ENCODE measurements around the gene BTF3. TPM values are rescaled to one million over a fixed set of nuclear protein-coding genes. Genes with fewer than 3 reads are reported as not detected.
A peak's percentile ranks its signal among the peaks of the same experiment; 100 is the strongest.
"Not testable (repeated sequence)": the region's sequence is repeated elsewhere in the genome, so short reads cannot be mapped to it uniquely, and the experiment has no call there.

BTF3 gene
- 1,000 to 10,000 TPM in 2 of 4 donors, 100 to 1,000 TPM in 2; 799 to 1,047 (median 969) TPM for polyA plus RNA-seq (ENCODE audit: insufficient read length in 4 of 4)

GRCh38 chr5:73498057-73498992 lies at the start of gene BTF3:
BTF3 (plus strand) TSS chr5:73498442; CDS start chr5:73498668, 226 bp downstream.
- peak; percentile 92 to 97 (median 94) for DNase-seq (ENCODE audit: low read depth in 4 of 4, low spot score in 2 of 4)

- peak in 2 of 4 donors; percentile 90 for DNase-seq (ENCODE audit: low read depth in 4 of 4, low spot score in 2 of 4)
Observed at GRCh38 chr5:73448463-73449136, 49.6 kb upstream of the BTF3 start, which contains the start of gene FOXD1. FOXD1 (minus strand) TSS chr5:73448777; CDS start chr5:73448362, 415 bp downstream.

GRCh38 chr5:73450137-73450536 lies 48.1 kb upstream of the BTF3 start:
- DNase-seq (ENCODE audit: low read depth in 4 of 4, low spot score in 2 of 4): no peak

DNA sequence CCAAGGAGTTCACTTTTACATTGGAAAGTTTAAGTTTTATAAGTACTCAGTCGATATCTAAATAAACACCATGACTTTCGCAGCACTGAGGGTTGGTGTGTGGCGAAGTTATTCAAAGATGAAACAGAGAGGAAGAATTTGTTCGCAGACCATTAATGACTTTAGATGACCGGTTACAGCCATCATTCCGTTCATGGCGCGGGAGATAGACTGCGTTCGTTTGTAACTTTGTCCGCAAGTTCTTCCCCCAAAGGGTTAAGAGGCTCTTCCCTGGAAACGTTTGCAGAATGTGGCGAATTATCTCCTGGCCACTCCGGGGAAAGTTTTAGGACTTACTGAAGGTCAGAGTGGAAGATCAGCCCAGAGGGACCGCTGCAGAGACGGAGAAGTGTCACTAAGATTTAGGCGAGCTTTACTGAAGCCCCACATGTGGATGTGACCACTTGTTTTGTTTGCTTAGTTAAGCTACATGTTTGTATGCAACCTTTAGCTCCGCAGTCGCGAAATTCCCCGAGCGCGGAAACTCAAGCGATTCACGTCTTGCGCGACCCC lies 47.5 kb upstream of the BTF3 start:
- DNase-seq (ENCODE audit: low read depth in 4 of 4, low spot score in 2 of 4): peak in 1 of 4 donors; percentile 56

DNA sequence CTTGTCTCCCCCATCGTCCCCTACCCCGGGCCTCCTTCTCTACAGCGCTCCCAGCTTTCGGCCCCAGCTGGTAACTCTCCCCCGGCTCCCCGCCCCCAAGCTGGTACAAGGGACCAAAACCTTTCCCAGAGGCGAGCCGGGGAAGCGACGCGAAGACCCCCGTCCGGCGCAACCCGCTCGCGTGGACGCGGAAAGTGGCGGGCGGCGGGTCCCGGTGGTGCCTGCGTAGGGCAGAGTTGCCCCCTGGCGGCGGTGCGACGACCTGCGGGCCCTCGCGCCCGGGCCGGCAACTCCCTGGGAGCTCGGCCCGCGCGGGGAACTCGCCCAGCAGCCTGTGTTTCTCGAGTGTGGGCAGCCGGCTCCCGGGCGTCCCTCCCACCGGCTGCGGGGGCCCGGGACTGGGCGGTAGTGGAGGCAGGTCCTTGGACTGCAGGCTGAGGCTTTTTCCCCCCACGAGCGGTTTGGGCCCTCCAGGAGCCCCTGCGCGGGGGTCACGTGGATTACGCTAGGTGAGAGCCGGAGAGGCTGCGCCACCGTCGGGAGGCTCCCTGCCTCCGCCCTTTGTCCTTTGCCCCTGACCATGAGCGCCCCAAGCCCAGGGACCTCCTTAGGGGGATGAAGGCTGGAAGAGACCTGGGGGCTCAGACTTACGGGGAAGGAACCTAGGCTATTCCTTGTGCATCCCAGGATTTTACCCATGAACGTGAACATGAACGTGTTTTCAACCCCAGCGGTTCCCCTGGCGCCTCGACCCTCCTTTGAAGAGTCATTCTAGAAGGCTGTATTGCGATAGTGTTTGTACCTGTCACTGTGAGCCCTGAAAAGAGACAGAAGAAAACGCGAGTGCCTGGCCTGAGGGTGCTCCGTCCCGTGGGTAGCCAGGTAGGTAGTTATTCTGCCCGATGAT lies 46.8 kb upstream of the BTF3 start:
- peak in 1 of 4 donors; percentile 57 for DNase-seq (ENCODE audit: low read depth in 4 of 4, low spot score in 2 of 4)

- DNase-seq (ENCODE audit: low read depth in 4 of 4, low spot score in 2 of 4): no peak
Observed at GRCh38 chr5:73452215-73452614, 46.0 kb upstream of the BTF3 start.

DNA sequence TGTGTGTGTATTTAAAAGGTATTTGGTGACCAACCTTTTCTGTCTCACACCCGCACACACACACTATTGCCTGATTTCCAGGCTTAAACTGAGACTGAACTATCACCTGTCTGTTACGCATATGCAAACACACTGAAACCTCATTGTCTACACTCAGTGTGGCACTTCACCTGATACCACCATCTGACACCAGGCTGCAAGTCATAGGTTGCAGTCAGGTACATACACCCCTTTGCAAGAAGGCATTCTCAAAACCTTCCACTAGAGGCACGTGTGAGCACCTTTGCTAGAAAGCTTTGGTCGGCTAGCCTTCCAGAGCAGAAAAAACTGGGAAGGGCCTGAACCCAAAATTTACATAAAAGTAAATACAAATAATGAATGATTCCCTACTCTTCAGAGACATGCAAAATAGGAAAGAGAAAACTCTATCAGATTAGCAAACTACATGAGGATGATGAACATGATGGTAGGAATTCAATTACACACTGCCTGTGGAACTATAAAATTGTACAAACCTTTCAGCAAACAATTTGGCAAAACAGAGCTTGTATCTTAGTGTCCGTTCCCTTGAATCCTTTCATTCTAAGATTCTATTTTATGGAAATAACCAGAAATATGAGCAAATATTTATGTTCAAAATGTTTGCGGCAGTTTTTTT lies 43.7 kb upstream of the BTF3 start:
- no peak for DNase-seq (ENCODE audit: low read depth in 4 of 4, low spot score in 2 of 4)

GRCh38 chr5:73456462-73456861 lies 41.8 kb upstream of the BTF3 start:
- not testable (repeated sequence) for DNase-seq (ENCODE audit: low read depth in 4 of 4, low spot score in 2 of 4)

DNA sequence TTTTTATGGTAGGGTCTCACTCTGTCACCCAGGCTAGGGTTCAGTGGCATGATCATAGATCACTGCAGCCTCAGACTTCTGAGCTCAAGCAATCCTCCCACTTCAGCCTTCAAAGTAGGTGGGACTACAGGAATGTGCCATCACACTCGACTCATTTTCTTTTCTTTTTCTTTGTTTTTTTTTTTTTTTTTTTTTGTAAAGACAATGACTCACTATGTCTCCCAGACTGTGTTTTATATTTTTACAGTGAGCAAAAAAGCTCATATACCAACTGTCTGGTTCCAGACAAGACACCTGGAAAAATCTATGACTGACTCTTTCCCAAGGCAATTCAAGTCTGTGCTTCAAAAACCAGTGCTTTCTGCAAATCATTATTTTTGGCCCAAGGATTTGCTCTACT lies 38.9 kb upstream of the BTF3 start:
- DNase-seq (ENCODE audit: low read depth in 4 of 4, low spot score in 2 of 4): no peak

- DNase-seq (ENCODE audit: low read depth in 4 of 4, low spot score in 2 of 4): no peak
Observed at GRCh38 chr5:73460133-73460532, 38.1 kb upstream of the BTF3 start.

- DNase-seq (ENCODE audit: low read depth in 4 of 4, low spot score in 2 of 4): peak in 2 of 4 donors; percentile 16 to 21
Observed at GRCh38 chr5:73464016-73464745, 34.1 kb upstream of the BTF3 start.

GRCh38 chr5:73468638-73469037 lies 29.6 kb upstream of the BTF3 start:
- not testable (repeated sequence) for DNase-seq (ENCODE audit: low read depth in 4 of 4, low spot score in 2 of 4)

DNA sequence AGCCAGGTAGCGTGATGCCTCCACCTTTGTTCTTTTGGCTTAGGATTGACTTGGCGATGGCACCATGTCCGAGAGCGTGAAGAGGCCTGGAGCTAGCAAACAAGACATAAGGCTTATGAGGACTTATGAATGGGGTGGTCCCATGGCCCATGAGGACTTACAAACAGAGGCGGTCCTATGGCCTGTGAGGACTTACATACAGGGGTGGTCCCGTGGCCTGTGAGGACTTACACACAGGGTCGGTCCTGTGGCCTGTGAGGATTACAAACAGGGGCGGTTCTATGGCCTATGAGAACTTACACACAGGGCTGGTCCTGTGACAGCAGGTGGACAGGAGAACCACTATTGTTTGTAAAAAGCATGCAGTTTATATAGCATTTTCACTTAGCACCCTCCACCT lies 28.4 kb upstream of the BTF3 start:
- no peak for DNase-seq (ENCODE audit: low read depth in 4 of 4, low spot score in 2 of 4)

- DNase-seq (ENCODE audit: low read depth in 4 of 4, low spot score in 2 of 4): no peak
Observed at GRCh38 chr5:73471654-73472053, 26.6 kb upstream of the BTF3 start.

GRCh38 chr5:73472116-73472515 lies 26.1 kb upstream of the BTF3 start:
- DNase-seq (ENCODE audit: low read depth in 4 of 4, low spot score in 2 of 4): no peak

DNA sequence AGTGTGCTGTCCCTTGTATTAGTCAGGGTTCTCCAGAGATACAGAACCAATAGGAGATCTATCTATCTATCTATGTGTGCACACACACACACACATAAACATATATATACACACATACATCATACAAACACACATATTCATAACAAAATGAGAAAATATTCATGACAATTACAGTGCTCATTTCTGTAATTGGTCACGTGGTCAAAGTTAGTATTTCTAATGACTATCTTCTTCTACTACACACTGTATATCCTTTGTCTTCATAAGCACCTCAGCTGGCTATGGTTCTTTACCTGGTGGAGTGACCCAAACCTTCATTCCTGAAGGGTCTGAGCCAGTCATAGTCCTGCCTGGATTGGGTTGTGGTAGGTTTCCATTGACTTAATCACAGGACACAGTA lies 17.7 kb upstream of the BTF3 start:
- no peak for DNase-seq (ENCODE audit: low read depth in 4 of 4, low spot score in 2 of 4)

GRCh38 chr5:73482383-73483136 lies 15.7 kb upstream of the BTF3 start:
- DNase-seq (ENCODE audit: low read depth in 4 of 4, low spot score in 2 of 4): no peak

DNA sequence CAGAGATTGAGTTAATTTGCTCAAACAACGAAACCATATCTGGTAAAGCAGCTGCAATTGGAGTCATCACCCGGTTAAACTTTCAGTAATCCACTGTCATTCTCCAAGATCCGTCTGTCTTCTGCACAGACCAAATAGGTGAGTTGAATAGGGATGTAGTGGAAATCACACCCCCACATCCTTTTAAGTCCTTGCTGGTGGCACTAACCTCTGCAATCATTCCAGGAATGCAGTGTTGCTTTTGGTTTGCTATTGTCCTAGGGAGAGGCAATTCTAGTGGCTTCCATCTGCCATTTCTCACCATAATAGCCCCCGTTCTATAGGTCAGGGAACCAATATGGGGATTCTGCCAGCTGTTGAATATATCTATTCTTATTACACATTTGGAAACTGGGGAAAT lies 14.6 kb upstream of the BTF3 start:
- no peak for DNase-seq (ENCODE audit: low read depth in 4 of 4, low spot score in 2 of 4)
